ENCODE data around the gene MVB12A.

The MVB12A gene

GRCh38 chr19:17419621-17420474, at the start of gene MVB12A:
Gene MVB12A, plus strand, starts transcription at chr19:17420047. Its CDS starts 89 bp downstream, at chr19:17420136.
- DNase-seq, result peak; percentile 96

GRCh38 chr19:17376935-17377600, 42.8 kb upstream of the MVB12A start, which contains the start of gene PLVAP:
Gene PLVAP, minus strand, starts transcription at chr19:17377342. Its CDS starts 54 bp downstream, at chr19:17377288.
- no peak for DNase-seq

- DNase-seq, result no peak
Measured at GRCh38 chr19:17378271-17378670, 41.6 kb upstream of the MVB12A start.

GRCh38 chr19:17379221-17379631, 40.6 kb upstream of the MVB12A start:
- no peak for DNase-seq

GRCh38 chr19:17380426-17381138, 39.3 kb upstream of the MVB12A start:
- no peak for DNase-seq

- DNase-seq, result no peak
Measured at GRCh38 chr19:17385878-17386611, 33.8 kb upstream of the MVB12A start.

GRCh38 chr19:17389288-17389687, 30.6 kb upstream of the MVB12A start:
- DNase-seq, result no peak

- DNase-seq, result no peak
Measured at GRCh38 chr19:17389957-17390664, 29.7 kb upstream of the MVB12A start.

GRCh38 chr19:17390665-17391370, 29.0 kb upstream of the MVB12A start:
- DNase-seq, result peak; percentile 85

- DNase-seq, result no peak
Measured at GRCh38 chr19:17391371-17392151, 28.3 kb upstream of the MVB12A start.

GRCh38 chr19:17393002-17393401, 26.8 kb upstream of the MVB12A start:
- no peak for DNase-seq

GRCh38 chr19:17393914-17394313, 25.9 kb upstream of the MVB12A start, which contains the start of gene CCDC194:
Gene CCDC194, minus strand, starts transcription at chr19:17394196. Its CDS starts 38 bp downstream, at chr19:17394158.
- DNase-seq, result no peak

GRCh38 chr19:17394891-17395415, 24.9 kb upstream of the MVB12A start:
- peak; percentile 19 for DNase-seq

- no peak for DNase-seq
Measured at GRCh38 chr19:17398902-17399527, 20.8 kb upstream of the MVB12A start.

- DNase-seq, result no peak
Measured at GRCh38 chr19:17401628-17402027, 18.2 kb upstream of the MVB12A start.

- no peak for DNase-seq
Measured at GRCh38 chr19:17402982-17403855, 16.6 kb upstream of the MVB12A start.

GRCh38 chr19:17404015-17404414, 15.8 kb upstream of the MVB12A start:
- DNase-seq, result no peak

GRCh38 chr19:17404621-17405249, 15.1 kb upstream of the MVB12A start:
- DNase-seq, result no peak

Data from amniotic stem cell (primary cell).